Memory B cell (primary cell): Measurements from ENCODE around the gene LKAAEAR1.

Experiments used
- ATAC-seq: fragments of 150-1000 bp; cut with Tn5 transposase; 2 replicates; pipeline ENCODE4 v1.10.0; 2021; ENCODE audit warnings: low read depth, mild to moderate bottlenecking, moderate library complexity
- DNase-seq, 2 donors: peaks; one replicate each; pipeline ENCODE4 v3.0.0; 2022; ENCODE audit warnings: low spot score in 2 of 2
- H3K27ac Mint-ChIP-seq: one replicate; pipeline ENCODE4 v1.8.0; 2022; ENCODE audit warnings: mild to moderate bottlenecking, moderate library complexity, mixed read lengths
- H3K27me3 Mint-ChIP-seq: one replicate; pipeline ENCODE4 v1.8.0; 2022; ENCODE audit warnings: mixed read lengths
- H3K36me3 Mint-ChIP-seq: one replicate; pipeline ENCODE4 v1.8.0; 2022; ENCODE audit warnings: mild to moderate bottlenecking, mixed read lengths
- H3K4me1 Mint-ChIP-seq: one replicate; pipeline ENCODE4 v1.8.0; 2022; ENCODE audit warnings: mixed read lengths
- H3K4me3 Mint-ChIP-seq: one replicate; pipeline ENCODE4 v1.8.0; 2022; ENCODE audit warnings: mild to moderate bottlenecking, moderate library complexity, mixed read lengths
- H3K9me3 Mint-ChIP-seq: one replicate; pipeline ENCODE4 v1.8.0; 2022; ENCODE audit warnings: mixed read lengths

Gene LKAAEAR1

GRCh38 chr20:64036346-64037198 is 47.6 kb downstream of the LKAAEAR1 start:
- DNase-seq (no peak), ATAC-seq (no peak)
- no peak overlapping the region for H3K27ac Mint-ChIP-seq
- no peaks in the 10 kb centered on the region for H3K9me3 Mint-ChIP-seq
- no peaks in the 10 kb centered on the region for H3K27me3 Mint-ChIP-seq
- H3K4me3 Mint-ChIP-seq, result no peak overlapping the region
- peaks cover 2% of the 10 kb centered on the region for H3K4me1 Mint-ChIP-seq
- peaks cover 2% of the 10 kb centered on the region for H3K36me3 Mint-ChIP-seq

- Mint-ChIP-seq H3K36me3 (peaks cover 5% of the 10 kb centered on the region), H3K4me3 (no peak within 1 kb of the TSS), H3K27ac (no peak within 1 kb of the TSS), H3K27me3 (no peaks in the 10 kb centered on the region), H3K9me3 (no peaks in the 10 kb centered on the region), H3K4me1 (peaks cover 2% of the 10 kb centered on the region)
- ATAC-seq (no peak), DNase-seq (no peak)
These were observed 48.3 kb downstream of the LKAAEAR1 start, which contains the start of gene C20orf204 for GRCh38 chr20:64035933-64036345. TSS of gene C20orf204 (plus strand) at chr20:64036182. CDS start at chr20:64036324, 142 bp downstream.

DNA sequence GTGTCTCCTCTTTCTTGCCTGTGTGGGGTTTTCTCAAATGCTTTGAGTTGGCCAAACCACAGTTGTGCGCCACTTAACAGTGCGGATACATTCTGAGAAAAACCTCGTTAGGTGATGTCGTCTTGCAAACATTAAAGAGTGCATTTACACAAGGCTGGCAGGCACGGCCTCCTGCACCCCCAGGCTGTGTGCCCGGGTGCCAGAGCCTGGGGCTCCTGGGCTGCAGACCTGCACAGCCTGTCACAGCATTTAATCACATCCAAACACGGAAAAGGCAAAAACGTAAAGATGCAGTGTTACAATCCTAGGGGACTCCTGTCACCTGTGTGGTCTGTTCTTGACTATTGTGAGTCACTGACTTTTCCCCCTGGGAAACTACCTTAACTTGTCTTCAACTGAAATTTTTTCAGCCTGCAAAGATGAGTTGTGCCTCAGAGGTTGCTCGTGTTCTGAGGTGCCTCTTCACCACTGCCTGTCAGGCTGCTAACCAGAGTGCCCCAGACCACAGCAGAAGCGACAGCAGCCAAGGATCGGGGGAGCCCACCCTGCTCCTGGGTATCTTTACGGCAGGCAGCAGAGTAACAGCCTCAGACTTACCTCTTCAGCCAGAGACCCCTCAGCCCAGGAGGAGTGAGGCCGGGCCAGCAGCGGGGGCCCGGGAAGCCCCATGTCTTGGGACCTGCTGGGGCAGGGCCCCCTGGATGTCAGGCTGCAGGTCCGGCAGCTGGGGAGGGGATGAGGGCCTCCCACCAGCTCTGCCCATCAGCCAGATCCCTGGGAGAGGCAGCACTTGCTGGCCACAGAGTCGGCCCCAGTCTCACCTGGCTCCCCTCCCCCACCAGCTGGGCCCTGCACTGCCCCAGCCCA is 48.9 kb downstream of the LKAAEAR1 start:
- peaks cover 2% of the 10 kb centered on the region for H3K4me1 Mint-ChIP-seq
- DNase-seq, result no peak
- H3K9me3 Mint-ChIP-seq, result no peaks in the 10 kb centered on the region
- no peak overlapping the region for H3K27ac Mint-ChIP-seq
- no peaks in the 10 kb centered on the region for H3K27me3 Mint-ChIP-seq
- peaks cover 9% of the 10 kb centered on the region for H3K36me3 Mint-ChIP-seq
- H3K4me3 Mint-ChIP-seq, result no peak overlapping the region
- ATAC-seq, result no peak

GRCh38 chr20:64033981-64034493 is 50.2 kb downstream of the LKAAEAR1 start:
- peaks cover 14% of the 10 kb centered on the region for H3K36me3 Mint-ChIP-seq
- DNase-seq (no peak), ATAC-seq (no peak)
- H3K9me3 Mint-ChIP-seq, result no peaks in the 10 kb centered on the region
- H3K27me3 Mint-ChIP-seq, result no peaks in the 10 kb centered on the region
- peaks cover 2% of the 10 kb centered on the region for H3K4me1 Mint-ChIP-seq
- H3K27ac Mint-ChIP-seq, result no peak overlapping the region
- no peak overlapping the region for H3K4me3 Mint-ChIP-seq
